ENCODE measurements around the gene VSTM2B. TPM values are rescaled to one million over a fixed set of nuclear protein-coding genes. Genes with fewer than 3 reads are reported as not detected.

Gene VSTM2B
- total and polyA plus RNA-seq, 2 of the 13 experiments (the other 11 are each of a cell fraction or from before 2014, with no cell fraction given) = not detected

- peaks cover 8% of the 10 kb centered on the region for H3K4me1 ChIP-seq (ENCODE audit: insufficient read depth, low read length)
- no peak overlapping the region for H3K4me3 ChIP-seq (replicated peaks in 1 of 3; ENCODE audit: insufficient read depth in 1 of 3, low read depth in 2 of 3, low read length in 3 of 3)
- POLR2A ChIA-PET = no interaction called here
- H4K20me1 ChIP-seq (ENCODE audit: insufficient read depth, low read length) = no peaks in the 10 kb centered on the region
- in situ Hi-C loops (cut with HindIII; ENCODE audit: extremely low pct_ligation_motif_present, low pct_unique_long_range_greater_than_20kb) = no loop called here
- 32% methylated on average over 8 of the region's 15 CpGs for WGBS (ENCODE audit: low lambda C conversion rate)
- intact Hi-C loops (cut with micrococcal nuclease; ENCODE audit: unreplicated experiment) = no loop called here
- FAIRE-seq (no peak), ATAC-seq (no peak), DNase-seq (ENCODE audit: low spot score) (no peak)
- no peaks in the 10 kb centered on the region for H3K79me2 ChIP-seq (ENCODE audit: insufficient read depth, low read length)
- H3K27me3 ChIP-seq (ENCODE audit: control insufficient read depth in 1 of 2, insufficient read depth in 2 of 2, low read length in 2 of 2) = peaks cover 0 to 2% of the 10 kb centered on the region in 2 experiments; a peak in 2 of 5 replicates
- TF ChIP-seq ISX (CRISPR knock-in tag; conservative IDR thresholded peaks at IDR 0.05) (no peak), ZNF441 (CRISPR knock-in tag; IDR thresholded peaks at IDR 0.05; ENCODE audit: borderline replicate concordance) (no peak), ZNF703 (CRISPR knock-in tag; IDR thresholded peaks at IDR 0.05; ENCODE audit: borderline replicate concordance) (no peak), ZFP90 (CRISPR knock-in tag; IDR thresholded peaks at IDR 0.05; ENCODE audit: borderline replicate concordance) (no peak), ZNF614 (CRISPR knock-in tag; IDR thresholded peaks at IDR 0.05; ENCODE audit: borderline replicate concordance) (no peak), PRPF4 (IDR thresholded peaks at IDR 0.05; ENCODE audit: low read depth, low read length, poor library complexity, severe bottlenecking) (no peak), GLI4 (CRISPR knock-in tag; IDR thresholded peaks at IDR 0.05; ENCODE audit: borderline replicate concordance) (no peak), ZNF432 (CRISPR knock-in tag; IDR thresholded peaks at IDR 0.05; ENCODE audit: borderline replicate concordance) (no peak), ZBTB33 (CRISPR knock-in tag; IDR thresholded peaks at IDR 0.05) (no peak), ZNF383 (CRISPR knock-in tag; IDR thresholded peaks at IDR 0.05; ENCODE audit: borderline replicate concordance) (no peak), RFXAP (CRISPR knock-in tag; IDR thresholded peaks at IDR 0.05; ENCODE audit: borderline replicate concordance) (no peak), NAIF1 (CRISPR knock-in tag; IDR thresholded peaks at IDR 0.05; ENCODE audit: borderline replicate concordance) (no peak), ZNF335 (CRISPR knock-in tag; IDR thresholded peaks at IDR 0.05) (no peak)
- TF ChIP-seq, protein P1, sequence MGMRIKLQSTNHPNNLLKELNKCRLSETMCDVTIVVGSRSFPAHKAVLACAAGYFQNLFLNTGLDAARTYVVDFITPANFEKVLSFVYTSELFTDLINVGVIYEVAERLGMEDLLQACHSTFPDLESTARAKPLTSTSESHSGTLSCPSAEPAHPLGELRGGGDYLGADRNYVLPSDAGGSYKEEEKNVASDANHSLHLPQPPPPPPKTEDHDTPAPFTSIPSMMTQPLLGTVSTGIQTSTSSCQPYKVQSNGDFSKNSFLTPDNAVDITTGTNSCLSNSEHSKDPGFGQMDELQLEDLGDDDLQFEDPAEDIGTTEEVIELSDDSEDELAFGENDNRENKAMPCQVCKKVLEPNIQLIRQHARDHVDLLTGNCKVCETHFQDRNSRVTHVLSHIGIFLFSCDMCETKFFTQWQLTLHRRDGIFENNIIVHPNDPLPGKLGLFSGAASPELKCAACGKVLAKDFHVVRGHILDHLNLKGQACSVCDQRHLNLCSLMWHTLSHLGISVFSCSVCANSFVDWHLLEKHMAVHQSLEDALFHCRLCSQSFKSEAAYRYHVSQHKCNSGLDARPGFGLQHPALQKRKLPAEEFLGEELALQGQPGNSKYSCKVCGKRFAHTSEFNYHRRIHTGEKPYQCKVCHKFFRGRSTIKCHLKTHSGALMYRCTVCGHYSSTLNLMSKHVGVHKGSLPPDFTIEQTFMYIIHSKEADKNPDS (CRISPR knock-in tag; IDR thresholded peaks at IDR 0.05) = no peak
- no peak overlapping the region for H2AFZ ChIP-seq (ENCODE audit: low read length)
- no peaks in the 10 kb centered on the region for H3K9me3 ChIP-seq (ENCODE audit: low read length)
- BruUV-seq (replicated peaks) = no TSS peak
- no peak overlapping the region for H3K9ac ChIP-seq (ENCODE audit: insufficient read depth, low read depth, low read length)
- no peak overlapping the region for H3K27ac ChIP-seq (ENCODE audit: extremely low read length, insufficient read depth, low read length)
- CTCF ChIA-PET (ENCODE audit: low intra/inter-chr PET ratio, low total read pairs) = no interaction called here
- no peak overlapping the region for H3K4me2 ChIP-seq (ENCODE audit: low read depth, low read length)
- no peaks in the 10 kb centered on the region for H3K36me3 ChIP-seq (replicated peaks in 1 of 2; ENCODE audit: control insufficient read depth in 1 of 2, insufficient read depth in 2 of 2, low read length in 2 of 2)
These were observed 8.1 kb downstream of the VSTM2B start for GRCh38 chr19:29533578-29534544.
